Tibial nerve (tissue), 4 donors: ENCODE measurements around the gene SLC26A2. TPM values are rescaled to one million over a fixed set of nuclear protein-coding genes. Genes with fewer than 3 reads are reported as not detected.

Experiments
- DNase-seq, 2 donors: peaks; one replicate each; pipeline ENCODE4 v3.0.0-alpha.2; 2019; ENCODE audit warnings: low spot score in 2 of 2
- H3K27ac ChIP-seq, 4 donors: fragments of 200-600 bp; sonication (generic) in 3 of 4; one replicate each; pipeline ENCODE4 v1.5.1; 2017 to 2019; ENCODE audit warnings: mild to moderate bottlenecking in 1 of 4
- H3K27me3 ChIP-seq, 2 donors: fragments of 200-600 bp; sonication (generic) in 1 of 2; one replicate each; pipeline versions ENCODE4 v1.5.1 to v1.6.0; 2017 to 2019
- H3K36me3 ChIP-seq, 3 donors: fragments of 200-600 bp; sonication (generic); one replicate each; pipeline ENCODE4 v1.5.1; 2018 to 2019
- H3K4me1 ChIP-seq, 4 donors: fragments of 200-600 bp; sonication (generic) in 3 of 4; one replicate each; pipeline ENCODE4 v1.5.1; 2017 to 2019
- H3K4me3 ChIP-seq, 4 donors: fragments of 200-600 bp; sonication (generic) in 3 of 4; one replicate each; pipeline ENCODE4 v1.5.1; 2017 to 2019; ENCODE audit warnings: mild to moderate bottlenecking in 1 of 4, moderate library complexity in 1 of 4
- H3K9me3 ChIP-seq, 4 donors: fragments of 200-600 bp; sonication (generic) in 3 of 4; one replicate each; pipeline ENCODE4 v1.5.1; 2017 to 2019
- EP300 ChIP-seq, 2 donors: sonication (generic); formaldehyde crosslinking; IDR thresholded peaks; one replicate each; pipeline ENCODE4 v1.6.1; 2017; ENCODE audit warnings: antibody characterized with exemption in 2 of 2, mild to moderate bottlenecking in 1 of 2
- POLR2A ChIP-seq, 2 donors: fragments of 450-650 bp; IDR thresholded peaks; one replicate each; pipeline ENCODE4 v1.6.1; 2017; ENCODE audit warnings: antibody characterized with exemption in 2 of 2, mild to moderate bottlenecking in 2 of 2, moderate library complexity in 2 of 2
- WGBS, 2 donors: methylation state at CpG; one replicate each; pipeline ENCODE4 v1.1.5; 2018; 5-methylcytosine and 5-hydroxymethylcytosine counted together
- total RNA-seq, 4 donors: library from RNA; depleted of rRNA; stranded (reverse); fragments of >200 nt; gene quantifications; one replicate each; pipeline ENCODE4 v1.1.0, GENCODE V29; 2016
- TF ChIP-seq, protein P1 (sequence below), 5 experiments: fragments of 200-600 bp in 3 of 5; fragments of 450-650 bp in 2 of 5; sonication (generic) in 3 of 5; IDR thresholded peaks; one replicate each; pipeline ENCODE4 v1.5.1; 2016 to 2019; ENCODE audit warnings: antibody characterized with exemption in 5 of 5, mild to moderate bottlenecking in 3 of 5, moderate library complexity in 2 of 5

Gene SLC26A2
- total RNA-seq, 4 donors from 2014 or later, result 10.2 to 17.9 (median 12.4) TPM

DNA sequence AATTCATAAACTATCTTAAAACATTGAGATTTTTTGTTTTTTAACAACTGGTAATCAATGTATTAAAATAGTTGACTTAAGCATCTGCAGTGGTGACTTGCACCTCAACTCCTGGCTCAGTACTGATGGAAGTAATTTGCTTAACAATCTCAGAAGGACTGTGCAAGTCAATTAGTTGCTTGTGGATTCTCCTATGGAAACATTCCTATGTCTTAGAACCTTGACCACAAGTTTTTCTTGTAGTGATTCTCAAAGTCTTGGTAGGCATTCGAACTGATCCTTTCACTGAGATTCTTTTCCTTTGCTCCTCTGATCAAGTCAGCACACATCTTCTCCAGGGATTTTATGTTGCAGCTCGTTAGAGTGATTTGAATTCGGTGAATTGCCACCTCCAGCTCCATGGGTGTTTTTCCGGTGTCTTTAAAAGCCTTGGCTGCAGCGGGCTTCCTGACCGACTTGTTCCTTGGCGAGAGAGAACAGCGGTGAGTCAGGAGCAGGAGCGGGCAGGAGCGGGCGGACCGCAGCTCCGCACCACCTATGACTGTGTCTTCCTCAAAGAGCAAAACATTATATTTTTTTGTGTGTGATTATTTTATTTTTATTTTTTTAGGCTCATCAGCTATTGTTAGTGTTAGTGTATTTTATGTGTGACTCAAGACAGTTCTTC lies 61.1 kb downstream of the SLC26A2 start:
- H3K27me3 ChIP-seq, result no peaks in the 10 kb centered on the region
- H3K9me3 ChIP-seq, result no peaks in the 10 kb centered on the region
- 73 to 84% methylated on average over 13 of the region's 13 CpGs for WGBS, 2 donors
- TF ChIP-seq, protein P1, sequence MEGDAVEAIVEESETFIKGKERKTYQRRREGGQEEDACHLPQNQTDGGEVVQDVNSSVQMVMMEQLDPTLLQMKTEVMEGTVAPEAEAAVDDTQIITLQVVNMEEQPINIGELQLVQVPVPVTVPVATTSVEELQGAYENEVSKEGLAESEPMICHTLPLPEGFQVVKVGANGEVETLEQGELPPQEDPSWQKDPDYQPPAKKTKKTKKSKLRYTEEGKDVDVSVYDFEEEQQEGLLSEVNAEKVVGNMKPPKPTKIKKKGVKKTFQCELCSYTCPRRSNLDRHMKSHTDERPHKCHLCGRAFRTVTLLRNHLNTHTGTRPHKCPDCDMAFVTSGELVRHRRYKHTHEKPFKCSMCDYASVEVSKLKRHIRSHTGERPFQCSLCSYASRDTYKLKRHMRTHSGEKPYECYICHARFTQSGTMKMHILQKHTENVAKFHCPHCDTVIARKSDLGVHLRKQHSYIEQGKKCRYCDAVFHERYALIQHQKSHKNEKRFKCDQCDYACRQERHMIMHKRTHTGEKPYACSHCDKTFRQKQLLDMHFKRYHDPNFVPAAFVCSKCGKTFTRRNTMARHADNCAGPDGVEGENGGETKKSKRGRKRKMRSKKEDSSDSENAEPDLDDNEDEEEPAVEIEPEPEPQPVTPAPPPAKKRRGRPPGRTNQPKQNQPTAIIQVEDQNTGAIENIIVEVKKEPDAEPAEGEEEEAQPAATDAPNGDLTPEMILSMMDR (IDR thresholded peaks at IDR 0.05), result no peak
- H3K4me1 ChIP-seq, result peaks cover 0 to 28% (median 10%) of the 10 kb centered on the region in 4 donors
- peak overlapping the region in 2 of 4 donors; percentile 66 to 77 for H3K27ac ChIP-seq
- H3K36me3 ChIP-seq, result peaks cover 0 to 78% (median 5%) of the 10 kb centered on the region in 3 donors
- no peak overlapping the region for H3K4me3 ChIP-seq
- DNase-seq, result no peak

DNA sequence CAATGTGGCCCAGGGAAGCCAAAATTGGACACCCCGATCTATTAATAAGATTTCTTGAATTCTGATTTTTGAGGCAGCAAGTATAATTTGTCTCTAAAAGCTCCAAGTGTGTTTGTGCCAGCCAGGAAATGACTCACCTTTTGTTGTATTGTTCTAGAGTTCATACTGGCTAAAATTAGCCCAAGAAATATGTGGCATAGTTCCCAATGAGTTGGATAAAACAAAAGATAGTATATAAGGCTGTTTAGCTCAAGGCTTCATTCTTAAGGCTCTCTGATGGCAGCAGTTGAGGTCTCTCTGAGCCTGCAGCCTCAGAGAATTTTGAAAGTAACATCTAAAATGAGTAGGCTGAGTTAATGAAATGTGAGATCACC lies 61.6 kb downstream of the SLC26A2 start:
- Histone ChIP-seq H3K27ac (peak overlapping the region in 3 of 4 donors; percentile 19 to 77 (median 66)), H3K4me3 (no peak overlapping the region), H3K27me3 (no peaks in the 10 kb centered on the region), H3K36me3 (peaks cover 0 to 78% (median 5%) of the 10 kb centered on the region in 3 donors), H3K4me1 (peaks cover 0 to 28% (median 10%) of the 10 kb centered on the region in 4 donors), H3K9me3 (no peaks in the 10 kb centered on the region)
- no peak for DNase-seq
- peak in 1 of 2 donors; percentile 28 for TF ChIP-seq EP300 (IDR thresholded peaks at IDR 0.05)
- TF ChIP-seq, protein P1 (IDR thresholded peaks at IDR 0.05), result no peak
- TF ChIP-seq POLR2A (IDR thresholded peaks at IDR 0.05), result no peak
- 33 to 42% methylated on average over 1 of the region's 1 CpG for WGBS, 2 donors

DNA sequence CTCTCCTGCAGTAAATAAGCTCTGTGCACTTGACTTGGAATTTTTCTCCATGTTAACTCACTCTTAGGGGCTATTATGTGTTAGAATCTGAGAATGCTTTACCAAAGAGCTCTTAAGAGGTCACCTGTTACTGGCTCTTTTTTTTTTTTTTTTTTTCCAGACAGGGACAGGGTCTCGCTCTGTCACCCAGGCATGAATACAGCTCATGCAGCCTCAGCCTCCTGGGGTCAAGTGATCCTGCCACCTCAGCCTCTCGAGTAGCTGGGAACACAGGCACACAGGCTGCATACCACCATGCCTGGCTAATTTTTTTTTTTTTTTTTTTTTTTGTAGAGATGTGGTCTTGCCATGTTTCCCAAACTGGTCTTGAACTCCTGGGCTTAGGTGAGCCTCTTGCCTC lies 62.1 kb downstream of the SLC26A2 start:
- H3K4me1 ChIP-seq, result peaks cover 0 to 28% (median 10%) of the 10 kb centered on the region in 4 donors
- H3K4me3 ChIP-seq, result no peak overlapping the region
- 63 to 77% methylated on average over 2 of the region's 2 CpGs for WGBS, 2 donors
- peaks cover 0 to 78% (median 5%) of the 10 kb centered on the region in 3 donors for H3K36me3 ChIP-seq
- H3K27ac ChIP-seq, result peak overlapping the region in 3 of 4 donors; percentile 19 to 77 (median 66)
- TF ChIP-seq POLR2A (IDR thresholded peaks at IDR 0.05), result no peak
- TF ChIP-seq, protein P1 (IDR thresholded peaks at IDR 0.05), result no peak
- TF ChIP-seq EP300 (IDR thresholded peaks at IDR 0.05), result no peak
- no peaks in the 10 kb centered on the region for H3K27me3 ChIP-seq
- no peaks in the 10 kb centered on the region for H3K9me3 ChIP-seq
- DNase-seq, result no peak

DNA sequence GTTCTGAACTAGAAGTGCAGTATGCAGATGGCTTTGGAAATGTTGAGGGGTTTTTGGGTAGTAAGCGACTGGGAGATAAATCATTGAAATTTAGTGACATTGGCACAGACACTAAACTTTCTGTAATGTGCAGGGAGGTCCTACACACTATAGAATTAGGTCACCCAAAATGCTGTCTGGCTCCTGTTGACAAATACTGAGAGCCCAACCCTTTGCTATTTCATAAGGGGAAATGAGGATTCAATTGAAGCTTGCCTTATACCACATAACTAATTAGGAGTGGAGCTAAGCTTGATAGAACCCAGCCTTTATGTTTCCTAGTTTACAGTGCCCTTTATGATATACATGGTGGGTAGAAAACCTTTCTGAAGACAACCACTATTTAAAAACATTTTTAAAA lies 62.6 kb downstream of the SLC26A2 start:
- DNase-seq, result no peak
- Histone ChIP-seq H3K4me1 (peaks cover 0 to 28% (median 10%) of the 10 kb centered on the region in 4 donors), H3K27me3 (no peaks in the 10 kb centered on the region), H3K9me3 (no peaks in the 10 kb centered on the region), H3K36me3 (peaks cover 0 to 78% (median 5%) of the 10 kb centered on the region in 3 donors), H3K27ac (peak overlapping the region in 2 of 4 donors; percentile 66 to 77), H3K4me3 (no peak overlapping the region)
- TF ChIP-seq, protein P1 (IDR thresholded peaks at IDR 0.05), result no peak
- TF ChIP-seq POLR2A (IDR thresholded peaks at IDR 0.05) (no peak), EP300 (IDR thresholded peaks at IDR 0.05) (no peak)
- 81 to 100% methylated on average over 1 of the region's 1 CpG for WGBS, 2 donors

DNA sequence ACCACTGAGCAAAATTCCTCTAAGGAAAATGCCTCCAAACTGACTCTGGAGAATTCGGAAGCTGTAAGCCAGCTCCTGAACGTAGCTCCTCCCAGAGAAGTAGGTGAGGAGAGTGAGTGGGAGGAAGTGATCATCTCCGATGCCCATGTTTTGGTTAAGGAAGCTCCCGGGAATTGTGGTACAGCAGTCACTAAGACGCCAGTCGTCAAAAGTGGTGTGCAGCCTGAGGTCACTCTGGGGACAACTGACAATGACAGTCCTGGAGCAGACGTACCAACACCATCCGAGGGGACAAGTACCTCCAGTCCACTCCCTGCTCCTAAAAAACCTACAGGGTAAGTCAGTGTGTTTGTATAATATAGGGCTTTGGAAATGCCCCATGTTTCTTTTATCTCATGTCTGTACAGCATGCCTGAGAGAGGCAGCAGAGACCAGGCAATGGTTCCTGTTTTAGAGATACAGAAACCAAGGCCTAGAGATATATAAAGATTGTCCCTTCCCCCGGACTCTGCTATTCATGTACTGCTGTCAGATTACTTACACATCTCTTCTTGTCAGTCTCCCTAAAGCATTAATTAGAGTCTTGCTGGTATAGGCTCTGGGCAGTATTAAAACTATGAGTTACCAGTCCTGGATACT lies 63.9 kb downstream of the SLC26A2 start:
- no peak for DNase-seq
- H3K27ac ChIP-seq, result peak overlapping the region in 2 of 4 donors; percentile 21 to 66
- H3K27me3 ChIP-seq, result no peaks in the 10 kb centered on the region
- 62 to 63% methylated on average over 9 of the region's 9 CpGs for WGBS, 2 donors
- no peak overlapping the region for H3K4me3 ChIP-seq
- TF ChIP-seq POLR2A (IDR thresholded peaks at IDR 0.05) (no peak), EP300 (IDR thresholded peaks at IDR 0.05) (no peak)
- TF ChIP-seq, protein P1 (IDR thresholded peaks at IDR 0.05), result no peak
- peaks cover 0 to 72% (median 0%) of the 10 kb centered on the region in 3 donors for H3K36me3 ChIP-seq
- H3K9me3 ChIP-seq, result no peaks in the 10 kb centered on the region
- H3K4me1 ChIP-seq, result peaks cover 0 to 28% (median 10%) of the 10 kb centered on the region in 4 donors
